HUES6 (cell line): ENCODE measurements around the gene OR10AD1.
A peak's percentile ranks its signal among the peaks of the same experiment; 100 is the strongest.

Experiments
- H3K27ac ChIP-seq: 2 replicates; pipeline ENCODE4 v1.7.0; 2013; ENCODE audit warnings: low read depth, mild to moderate bottlenecking, low read length, inconsistent platforms
- H3K27me3 ChIP-seq: 2 replicates; pipeline ENCODE4 v1.6.1; 2013; ENCODE audit warnings: low read length; ENCODE audit not compliant: control insufficient read depth, insufficient read depth
- H3K36me3 ChIP-seq: 2 replicates; pipeline ENCODE4 v1.6.1; 2013; ENCODE audit warnings: low read length; ENCODE audit not compliant: control insufficient read depth, insufficient read depth
- H3K4me1 ChIP-seq: 2 replicates; pipeline ENCODE4 v1.6.1; 2013; ENCODE audit warnings: low read length; ENCODE audit not compliant: control insufficient read depth, insufficient read depth
- H3K4me3 ChIP-seq: 2 replicates; pipeline ENCODE4 v1.5.1; 2013; ENCODE audit warnings: low read depth, low read length
- H3K9ac ChIP-seq: one replicate; pipeline ENCODE4 v1.6.1; 2013; ENCODE audit warnings: mild to moderate bottlenecking, low read length
- H3K9me3 ChIP-seq: 2 replicates; pipeline ENCODE4 v1.6.1; 2013; ENCODE audit warnings: low read depth, low read length; ENCODE audit not compliant: control insufficient read depth, insufficient read depth

The OR10AD1 gene

DNA sequence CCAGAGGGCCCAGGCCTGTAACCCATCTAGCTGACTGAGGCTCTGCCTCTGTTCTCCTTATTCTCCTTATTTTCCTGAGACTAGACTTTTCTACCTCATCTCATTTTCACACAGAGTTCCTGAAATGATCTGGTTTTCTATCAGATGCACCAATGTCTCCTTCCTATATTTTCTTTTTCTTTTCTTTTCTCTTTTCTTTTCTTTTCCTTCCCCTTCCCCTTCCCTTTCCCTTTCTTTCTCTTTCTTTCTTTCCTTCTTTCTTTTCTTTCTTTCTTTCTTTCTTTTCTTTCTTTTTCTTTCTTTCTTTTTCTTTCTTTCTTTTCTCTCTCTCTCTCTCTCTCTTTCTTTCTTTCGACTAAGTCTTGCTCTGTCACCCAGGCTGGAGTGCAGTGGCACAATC is 22.7 kb downstream of the OR10AD1 start:
- peaks cover 17% of the 10 kb centered on the region for H3K4me1 ChIP-seq
- no peak overlapping the region for H3K4me3 ChIP-seq
- no peaks in the 10 kb centered on the region for H3K9me3 ChIP-seq
- no peak overlapping the region for H3K9ac ChIP-seq
- no peaks in the 10 kb centered on the region for H3K36me3 ChIP-seq
- H3K27me3 ChIP-seq = peaks cover 88% of the 10 kb centered on the region
- no peak overlapping the region for H3K27ac ChIP-seq

DNA sequence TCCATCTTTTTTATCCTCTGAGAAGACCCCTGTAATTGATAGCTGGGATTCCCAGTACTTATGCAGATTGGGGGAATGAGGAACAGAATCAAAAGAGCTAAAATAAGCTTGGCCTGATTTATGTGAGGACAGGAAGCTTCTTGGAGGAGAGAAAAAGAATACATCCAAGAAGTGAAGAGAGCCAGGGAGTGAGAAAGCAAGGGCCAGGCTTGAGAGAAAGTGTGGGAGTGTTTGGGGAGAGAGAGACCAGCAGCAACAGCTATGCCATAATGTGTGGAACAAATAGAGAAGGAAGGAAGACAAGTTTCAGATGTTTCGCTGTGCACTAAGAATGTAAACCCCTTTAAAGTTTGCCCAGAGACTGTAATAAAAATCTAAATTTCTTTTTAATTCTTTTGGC is 23.6 kb downstream of the OR10AD1 start:
- Histone ChIP-seq H3K9ac (no peak overlapping the region), H3K27ac (no peak overlapping the region), H3K36me3 (no peaks in the 10 kb centered on the region), H3K4me1 (peaks cover 20% of the 10 kb centered on the region), H3K4me3 (no peak overlapping the region), H3K27me3 (peaks cover 78% of the 10 kb centered on the region), H3K9me3 (no peaks in the 10 kb centered on the region)

DNA sequence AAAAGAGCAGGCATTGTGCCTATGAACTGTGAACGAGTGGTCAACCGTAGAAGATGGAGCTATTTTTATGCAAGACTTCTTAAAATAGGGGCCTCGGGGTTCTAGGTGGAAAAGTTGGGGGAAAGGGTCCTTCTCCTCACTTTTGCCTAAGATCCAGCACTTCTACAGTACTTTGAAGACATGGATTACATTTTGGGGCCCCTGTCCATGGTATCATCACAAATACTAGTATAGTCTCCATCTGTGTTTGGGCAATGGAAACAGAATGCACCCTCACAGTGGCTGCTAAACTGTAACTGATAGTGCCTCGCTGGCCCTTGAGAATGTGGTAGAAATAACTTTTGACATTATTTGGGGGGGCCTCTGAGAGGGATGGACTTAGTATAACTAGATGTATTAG is 25.1 kb downstream of the OR10AD1 start:
- Histone ChIP-seq H3K4me1 (peaks cover 17% of the 10 kb centered on the region), H3K9me3 (no peaks in the 10 kb centered on the region), H3K27ac (no peak overlapping the region), H3K9ac (no peak overlapping the region), H3K4me3 (no peak overlapping the region), H3K36me3 (no peaks in the 10 kb centered on the region), H3K27me3 (peaks cover 63% of the 10 kb centered on the region)

DNA sequence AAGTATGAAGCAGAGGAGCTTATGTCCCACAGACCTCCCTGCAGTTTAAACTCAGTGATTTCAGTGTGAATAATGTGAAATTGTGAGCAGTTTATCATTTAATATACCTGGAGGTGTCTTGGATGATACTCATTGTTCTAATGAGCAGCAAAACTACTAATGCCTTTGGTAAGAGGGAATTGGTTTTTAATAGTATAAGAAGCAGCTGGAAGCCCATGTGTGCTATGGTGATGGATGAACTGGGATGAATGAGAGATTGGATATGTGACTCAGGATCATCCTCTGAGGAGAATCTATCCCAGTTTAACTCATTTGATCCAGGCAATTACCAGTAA is 26.7 kb downstream of the OR10AD1 start:
- H3K4me3 ChIP-seq = peak overlapping the region; percentile 41
- no peak overlapping the region for H3K27ac ChIP-seq
- H3K9me3 ChIP-seq = no peaks in the 10 kb centered on the region
- no peak overlapping the region for H3K9ac ChIP-seq
- peaks cover 17% of the 10 kb centered on the region for H3K4me1 ChIP-seq
- H3K36me3 ChIP-seq = no peaks in the 10 kb centered on the region
- peaks cover 47% of the 10 kb centered on the region for H3K27me3 ChIP-seq

DNA sequence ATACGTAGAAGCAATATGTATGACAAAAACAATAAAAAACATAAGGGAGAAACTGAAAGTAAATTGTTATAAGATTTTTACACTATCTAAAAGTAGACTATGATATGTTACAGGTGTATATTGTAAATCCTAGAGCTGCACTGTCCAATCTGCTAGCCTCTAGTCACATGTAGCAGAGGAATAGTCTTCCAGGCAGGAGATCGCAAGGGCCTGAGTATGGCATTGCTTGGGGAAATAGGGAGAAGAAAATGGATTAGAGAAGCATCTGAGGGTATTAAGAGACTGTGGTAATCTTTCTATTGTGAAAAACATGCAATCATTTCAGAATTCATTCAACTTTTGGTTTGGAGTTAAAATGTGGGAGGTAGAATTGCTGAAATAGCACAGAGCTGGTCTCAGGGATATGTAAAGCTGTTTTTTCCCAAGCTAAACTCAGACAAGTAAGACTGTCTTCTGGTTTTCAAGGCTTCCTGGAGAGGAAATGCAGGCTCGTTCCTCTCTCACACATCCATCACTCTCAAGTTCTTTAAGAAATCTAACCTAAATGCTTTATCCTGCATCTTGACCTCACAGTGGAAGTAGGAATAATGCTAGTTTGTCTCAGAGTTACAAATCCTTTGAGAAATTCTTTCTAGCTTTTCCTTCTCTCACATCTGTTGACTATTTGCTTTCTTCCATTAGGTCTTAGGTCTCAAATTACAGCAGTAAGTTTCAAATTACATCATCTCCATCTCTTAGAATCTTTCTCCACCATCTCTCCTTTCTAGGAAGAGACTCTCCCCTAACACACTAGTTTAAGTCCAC is 27.3 kb downstream of the OR10AD1 start:
- H3K36me3 ChIP-seq = no peaks in the 10 kb centered on the region
- H3K4me1 ChIP-seq = peaks cover 17% of the 10 kb centered on the region
- no peak overlapping the region for H3K9ac ChIP-seq
- H3K27ac ChIP-seq = no peak overlapping the region
- peaks cover 42% of the 10 kb centered on the region for H3K27me3 ChIP-seq
- no peaks in the 10 kb centered on the region for H3K9me3 ChIP-seq
- H3K4me3 ChIP-seq = peak overlapping the region; percentile 41

DNA sequence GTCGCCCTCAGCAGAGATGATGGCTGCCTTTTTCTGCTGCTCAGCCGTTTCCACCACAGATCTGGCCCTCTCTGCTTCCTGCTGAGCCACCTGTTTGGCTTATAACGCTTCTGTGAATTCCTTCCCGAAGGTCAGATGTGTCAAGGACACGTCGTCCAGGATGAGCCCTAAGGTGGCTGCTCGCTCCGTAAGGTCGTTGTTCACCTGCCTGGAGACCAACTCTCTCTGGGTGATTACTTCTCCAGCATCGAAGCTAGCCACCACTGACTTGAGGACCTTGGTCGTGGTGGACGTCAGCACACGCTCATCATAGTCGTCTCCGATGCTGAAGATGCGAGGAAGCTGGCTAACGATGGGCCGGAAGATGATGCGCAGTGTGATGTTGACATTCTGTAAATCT is 34.1 kb downstream of the OR10AD1 start:
- H3K9me3 ChIP-seq = no peaks in the 10 kb centered on the region
- peaks cover 6% of the 10 kb centered on the region; the same call in 1 of the 2 replicates for H3K27me3 ChIP-seq
- H3K27ac ChIP-seq = no peak overlapping the region
- H3K9ac ChIP-seq = no peak overlapping the region
- H3K36me3 ChIP-seq = no peaks in the 10 kb centered on the region
- no peak overlapping the region for H3K4me3 ChIP-seq
- H3K4me1 ChIP-seq = no peaks in the 10 kb centered on the region

DNA sequence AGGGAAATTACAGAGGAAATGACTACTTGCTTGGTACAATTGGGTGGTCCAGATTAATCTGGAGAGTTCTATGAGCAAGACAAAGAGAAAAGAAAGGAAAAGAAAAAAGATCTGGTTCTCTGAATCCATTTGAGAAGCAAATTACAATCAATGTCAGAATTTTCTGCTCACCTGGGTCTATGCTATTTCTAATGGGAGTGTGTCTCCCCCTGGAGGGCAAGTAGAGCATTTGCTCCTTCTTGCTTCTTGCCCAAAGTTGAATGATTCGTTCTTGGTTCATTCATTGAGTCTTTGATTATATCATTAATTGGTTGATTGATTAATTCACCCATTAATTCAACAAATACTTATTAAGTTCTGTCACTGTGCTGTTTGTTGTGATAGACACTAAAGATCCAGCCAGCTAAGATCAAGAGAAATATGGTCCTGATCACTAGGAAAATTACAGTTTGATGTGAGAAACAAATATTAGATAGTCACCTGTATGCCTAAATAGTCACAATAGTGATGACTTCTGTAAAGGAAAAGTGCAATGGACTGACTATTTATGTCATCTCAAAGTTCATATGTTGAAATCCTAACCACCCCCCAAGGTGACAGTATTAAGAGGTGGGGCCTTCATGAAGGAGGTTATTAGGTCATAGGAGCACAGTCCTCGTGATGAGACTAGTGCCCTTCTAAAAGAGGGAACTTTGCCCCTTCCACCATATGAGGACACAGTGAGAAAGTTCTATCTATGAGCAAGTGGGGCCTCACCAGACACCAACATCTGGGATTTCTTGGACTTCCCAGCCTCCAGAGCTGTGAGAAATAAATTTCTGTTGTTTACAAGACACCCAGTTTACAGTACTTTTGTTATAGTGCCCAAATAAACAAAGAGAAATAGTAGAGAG is 37.8 kb downstream of the OR10AD1 start:
- Histone ChIP-seq H3K9ac (no peak overlapping the region), H3K4me1 (no peaks in the 10 kb centered on the region), H3K9me3 (no peaks in the 10 kb centered on the region), H3K4me3 (no peak overlapping the region), H3K27ac (no peak overlapping the region), H3K36me3 (no peaks in the 10 kb centered on the region), H3K27me3 (peaks cover 27% of the 10 kb centered on the region)

DNA sequence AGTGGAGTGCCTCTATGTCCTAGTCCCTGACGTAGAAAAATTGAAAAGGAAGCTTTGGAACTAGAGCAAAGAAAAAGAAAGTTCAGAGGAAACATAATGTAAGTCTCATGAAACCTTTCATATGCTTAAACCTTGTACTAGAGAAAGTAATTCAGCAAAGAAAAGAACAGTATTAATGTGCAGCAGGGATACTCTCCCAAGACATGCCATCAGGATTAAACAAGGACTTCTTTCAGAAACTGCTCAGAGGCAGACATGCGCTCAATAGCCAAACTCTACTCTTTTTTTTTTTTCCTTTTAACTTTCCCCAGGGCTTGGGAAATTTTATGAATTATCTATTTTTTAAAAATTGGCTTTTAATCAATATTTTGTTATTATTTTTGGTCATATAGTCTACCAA is 38.6 kb downstream of the OR10AD1 start:
- no peaks in the 10 kb centered on the region for H3K4me1 ChIP-seq
- peaks cover 27% of the 10 kb centered on the region for H3K27me3 ChIP-seq
- H3K9ac ChIP-seq = no peak overlapping the region
- no peak overlapping the region for H3K27ac ChIP-seq
- no peak overlapping the region for H3K4me3 ChIP-seq
- H3K36me3 ChIP-seq = no peaks in the 10 kb centered on the region
- no peaks in the 10 kb centered on the region for H3K9me3 ChIP-seq

DNA sequence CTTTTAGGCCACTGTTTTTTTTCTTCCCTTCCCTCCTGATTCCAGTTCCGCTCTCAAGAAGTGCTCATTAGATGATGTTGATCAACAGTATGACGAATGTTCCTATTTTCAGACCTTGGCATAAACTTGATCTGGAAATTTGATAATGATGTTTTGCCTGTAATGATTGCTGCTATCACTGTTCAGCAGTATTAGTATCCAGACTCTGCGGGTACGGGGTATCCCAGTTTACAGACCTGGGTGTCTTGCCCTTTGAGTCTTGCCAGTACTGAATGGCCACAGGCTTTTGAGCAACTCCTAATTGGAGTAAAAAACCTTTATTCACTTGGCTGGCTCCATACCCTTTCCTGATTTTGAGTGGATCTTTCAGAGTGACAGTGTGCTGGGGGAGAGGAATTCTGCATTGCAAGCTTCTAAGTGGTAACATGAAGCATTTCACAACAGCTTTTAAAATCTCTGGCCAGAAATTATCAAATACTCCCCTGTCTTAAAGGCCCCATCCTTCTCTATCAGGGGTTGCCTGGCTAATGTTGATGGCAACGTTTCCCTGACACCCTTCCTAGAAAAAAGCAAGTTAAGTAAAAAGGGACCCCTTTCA is 39.8 kb downstream of the OR10AD1 start:
- no peak overlapping the region for H3K27ac ChIP-seq
- no peaks in the 10 kb centered on the region for H3K36me3 ChIP-seq
- H3K9ac ChIP-seq = no peak overlapping the region
- peaks cover 25% of the 10 kb centered on the region for H3K27me3 ChIP-seq
- no peak overlapping the region for H3K4me3 ChIP-seq
- no peaks in the 10 kb centered on the region for H3K4me1 ChIP-seq
- no peaks in the 10 kb centered on the region for H3K9me3 ChIP-seq

DNA sequence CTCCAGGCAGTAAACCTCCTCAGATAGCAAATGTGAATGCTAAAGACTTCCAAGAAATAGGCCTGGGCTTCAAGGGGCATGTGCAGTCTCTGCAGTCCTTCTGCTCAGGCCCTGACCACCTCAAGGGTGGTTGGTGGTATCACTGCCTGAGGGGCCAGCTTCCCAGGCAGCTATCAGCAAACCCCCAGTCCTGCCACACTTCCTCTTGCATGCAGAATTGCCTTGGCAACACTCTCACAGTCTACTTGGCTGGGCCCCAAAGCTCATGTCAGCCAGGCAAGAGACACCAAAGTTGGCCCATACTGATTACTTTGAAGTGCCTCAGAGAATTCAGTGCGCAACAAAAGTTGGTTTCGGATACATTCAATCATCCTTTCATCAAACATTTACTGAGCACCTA is 42.3 kb downstream of the OR10AD1 start:
- H3K27ac ChIP-seq = no peak overlapping the region
- peaks cover 25% of the 10 kb centered on the region for H3K27me3 ChIP-seq
- H3K4me1 ChIP-seq = no peaks in the 10 kb centered on the region
- H3K4me3 ChIP-seq = no peak overlapping the region
- H3K9me3 ChIP-seq = no peaks in the 10 kb centered on the region
- no peaks in the 10 kb centered on the region for H3K36me3 ChIP-seq
- H3K9ac ChIP-seq = no peak overlapping the region

DNA sequence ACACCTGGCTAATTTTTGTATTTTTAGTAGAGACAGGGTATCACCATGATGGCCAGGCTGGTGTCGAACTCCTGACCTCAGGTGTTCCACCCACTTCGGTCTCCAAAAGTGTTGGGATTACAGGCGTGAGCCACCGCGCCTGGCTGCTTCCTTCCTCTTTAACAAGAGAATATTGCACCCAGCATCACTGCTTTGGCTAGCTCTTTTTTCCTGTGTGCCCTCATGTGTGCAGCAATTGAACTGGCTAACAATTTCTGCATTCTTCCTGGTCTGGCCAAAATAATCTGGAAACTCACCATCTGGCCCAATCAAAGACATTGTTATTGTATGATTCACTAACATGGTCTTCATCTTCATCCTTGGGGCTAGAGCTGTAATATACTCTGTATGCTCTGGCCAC is 43.0 kb downstream of the OR10AD1 start:
- Histone ChIP-seq H3K36me3 (no peaks in the 10 kb centered on the region), H3K4me3 (no peak overlapping the region), H3K27me3 (peaks cover 25% of the 10 kb centered on the region), H3K9ac (no peak overlapping the region), H3K9me3 (no peaks in the 10 kb centered on the region), H3K4me1 (no peaks in the 10 kb centered on the region), H3K27ac (no peak overlapping the region)
